Vagina (tissue), 2 donors: Measurements from ENCODE around the gene TXNL1. TPM values are rescaled to one million over a fixed set of nuclear protein-coding genes. Genes with fewer than 3 reads are reported as not detected.
A peak's percentile ranks its signal among the peaks of the same experiment; 100 is the strongest.

Experiments used
- DNase-seq, 2 donors: peaks; one replicate each; pipeline ENCODE4 v3.0.0-alpha.2; 2017; ENCODE audit errors: extremely low spot score in 2 of 2
- H3K27ac ChIP-seq: fragments of 200-600 bp; sonication (generic); one replicate; pipeline ENCODE4 v1.5.1; 2019
- H3K27me3 ChIP-seq: fragments of 200-600 bp; sonication (generic); one replicate; pipeline ENCODE4 v1.5.1; 2019
- H3K36me3 ChIP-seq, 2 donors: fragments of 200-600 bp; sonication (generic); one replicate each; pipeline ENCODE4 v1.5.1; 2017 to 2019
- H3K4me1 ChIP-seq: fragments of 200-600 bp; sonication (generic); one replicate; pipeline ENCODE4 v1.5.1; 2019
- H3K4me3 ChIP-seq, 2 donors: fragments of 200-600 bp; sonication (generic); 1 replicate in 1 of 2; 2 replicates in 1 of 2; pipeline ENCODE4 v1.5.1; 2016 to 2019
- H3K9me3 ChIP-seq: fragments of 200-600 bp; sonication (generic); one replicate; pipeline ENCODE4 v1.5.1; 2019
- POLR2A ChIP-seq, 2 donors: fragments of 450-650 bp; IDR thresholded peaks; one replicate each; pipeline ENCODE4 v1.6.1; 2017; ENCODE audit warnings: antibody characterized with exemption in 2 of 2, mild to moderate bottlenecking in 2 of 2, moderate library complexity in 2 of 2
- POLR2AphosphoS5 ChIP-seq, 2 donors: sonication (generic); formaldehyde crosslinking; IDR thresholded peaks; one replicate each; pipeline ENCODE4 v1.9.0; 2017; ENCODE audit warnings: antibody characterized with exemption in 2 of 2, mild to moderate bottlenecking in 2 of 2, low read depth in 1 of 2; ENCODE audit not compliant: insufficient read depth in 1 of 2
- intact Hi-C: fragments of 100-400 bp; cut with DNase I; formaldehyde crosslinking; loops from one replicate; pipeline ENCODE4 v1.15.1; 2023
- total RNA-seq: library from RNA; depleted of rRNA; stranded (reverse); fragments of >200 nt; gene quantifications from one replicate; pipeline ENCODE4 v1.2.3, GENCODE V29; 2016
- TF ChIP-seq, protein P1 (sequence below), 3 experiments: fragments of 450-650 bp in 2 of 3; fragments of 200-600 bp in 1 of 3; sonication (generic) in 1 of 3; IDR thresholded peaks; one replicate each; pipeline ENCODE4 v1.5.1; 2017 to 2019; ENCODE audit warnings: antibody characterized with exemption in 3 of 3, mild to moderate bottlenecking in 2 of 3, moderate library complexity in 2 of 3

Gene TXNL1
- total RNA-seq, 1 donor from 2014 or later, result 26.3 TPM

DNA sequence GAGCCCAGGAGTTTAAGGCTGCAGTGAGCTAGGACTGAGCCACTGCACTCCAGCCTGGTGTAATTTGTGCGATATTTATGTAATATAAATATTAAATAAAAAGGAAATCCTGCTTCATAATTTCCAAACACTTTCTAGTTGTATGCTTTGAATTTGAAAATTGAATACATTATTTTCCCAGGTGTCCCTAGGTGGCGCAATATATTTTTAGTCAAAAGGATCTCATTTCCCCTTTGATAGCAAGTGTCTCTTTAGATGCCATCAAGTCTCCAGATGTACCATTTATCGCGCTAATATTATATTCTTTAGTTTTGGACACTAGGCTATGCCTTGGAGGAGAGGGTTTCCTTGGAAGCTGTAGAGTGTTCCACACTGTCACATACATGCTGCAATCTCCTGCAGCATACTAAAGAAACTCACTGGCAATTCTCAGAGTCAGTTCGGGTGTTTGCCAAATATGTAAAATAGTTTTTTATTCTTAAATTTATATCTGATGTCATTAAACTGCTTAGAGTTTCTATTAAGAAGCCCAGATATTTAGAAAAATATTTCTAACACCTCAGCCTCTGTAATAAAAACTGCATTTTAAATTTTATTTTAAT is 7.1 kb upstream of the TXNL1 start:
- Histone ChIP-seq H3K36me3 (no peaks in the 10 kb centered on the region), H3K27ac (no peak overlapping the region), H3K4me1 (peaks cover 5% of the 10 kb centered on the region), H3K4me3 (no peak overlapping the region), H3K9me3 (no peaks in the 10 kb centered on the region), H3K27me3 (no peaks in the 10 kb centered on the region)
- no peak for DNase-seq
- intact Hi-C loops, result no loop called here
- TF ChIP-seq, protein P1, sequence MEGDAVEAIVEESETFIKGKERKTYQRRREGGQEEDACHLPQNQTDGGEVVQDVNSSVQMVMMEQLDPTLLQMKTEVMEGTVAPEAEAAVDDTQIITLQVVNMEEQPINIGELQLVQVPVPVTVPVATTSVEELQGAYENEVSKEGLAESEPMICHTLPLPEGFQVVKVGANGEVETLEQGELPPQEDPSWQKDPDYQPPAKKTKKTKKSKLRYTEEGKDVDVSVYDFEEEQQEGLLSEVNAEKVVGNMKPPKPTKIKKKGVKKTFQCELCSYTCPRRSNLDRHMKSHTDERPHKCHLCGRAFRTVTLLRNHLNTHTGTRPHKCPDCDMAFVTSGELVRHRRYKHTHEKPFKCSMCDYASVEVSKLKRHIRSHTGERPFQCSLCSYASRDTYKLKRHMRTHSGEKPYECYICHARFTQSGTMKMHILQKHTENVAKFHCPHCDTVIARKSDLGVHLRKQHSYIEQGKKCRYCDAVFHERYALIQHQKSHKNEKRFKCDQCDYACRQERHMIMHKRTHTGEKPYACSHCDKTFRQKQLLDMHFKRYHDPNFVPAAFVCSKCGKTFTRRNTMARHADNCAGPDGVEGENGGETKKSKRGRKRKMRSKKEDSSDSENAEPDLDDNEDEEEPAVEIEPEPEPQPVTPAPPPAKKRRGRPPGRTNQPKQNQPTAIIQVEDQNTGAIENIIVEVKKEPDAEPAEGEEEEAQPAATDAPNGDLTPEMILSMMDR (IDR thresholded peaks at IDR 0.05), result no peak
- no peak for TF ChIP-seq POLR2AphosphoS5 (IDR thresholded peaks at IDR 0.05; ENCODE audit: insufficient read depth in 1 of 2, low read depth in 1 of 2)
- TF ChIP-seq POLR2A (IDR thresholded peaks at IDR 0.05), result no peak

DNA sequence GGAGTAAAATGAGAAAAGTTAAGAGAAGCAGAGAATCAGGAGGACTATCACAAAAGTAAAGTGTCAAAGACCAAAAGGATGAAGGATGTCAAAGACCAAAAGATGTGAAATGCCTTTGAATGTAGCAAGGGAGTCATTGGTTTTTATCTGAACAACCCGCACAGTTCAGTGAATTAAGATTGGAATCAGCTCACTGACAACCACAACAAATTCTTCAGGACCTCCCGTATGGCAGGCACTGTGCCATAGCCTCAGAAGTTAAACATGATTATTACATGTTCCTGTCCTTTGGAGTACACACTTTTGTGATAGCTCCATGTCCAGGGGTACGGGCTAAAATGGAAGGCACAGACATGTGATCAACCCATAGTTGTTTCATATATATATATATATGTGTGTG is 5.0 kb upstream of the TXNL1 start:
- Histone ChIP-seq H3K36me3 (no peaks in the 10 kb centered on the region), H3K9me3 (no peaks in the 10 kb centered on the region), H3K27ac (no peak overlapping the region), H3K27me3 (no peaks in the 10 kb centered on the region), H3K4me1 (no peaks in the 10 kb centered on the region), H3K4me3 (no peak overlapping the region)
- no peak for DNase-seq
- TF ChIP-seq POLR2A (IDR thresholded peaks at IDR 0.05) (no peak), POLR2AphosphoS5 (IDR thresholded peaks at IDR 0.05; ENCODE audit: insufficient read depth in 1 of 2, low read depth in 1 of 2) (no peak)
- TF ChIP-seq, protein P1 (IDR thresholded peaks at IDR 0.05), result no peak
- intact Hi-C loops, result no loop called here

DNA sequence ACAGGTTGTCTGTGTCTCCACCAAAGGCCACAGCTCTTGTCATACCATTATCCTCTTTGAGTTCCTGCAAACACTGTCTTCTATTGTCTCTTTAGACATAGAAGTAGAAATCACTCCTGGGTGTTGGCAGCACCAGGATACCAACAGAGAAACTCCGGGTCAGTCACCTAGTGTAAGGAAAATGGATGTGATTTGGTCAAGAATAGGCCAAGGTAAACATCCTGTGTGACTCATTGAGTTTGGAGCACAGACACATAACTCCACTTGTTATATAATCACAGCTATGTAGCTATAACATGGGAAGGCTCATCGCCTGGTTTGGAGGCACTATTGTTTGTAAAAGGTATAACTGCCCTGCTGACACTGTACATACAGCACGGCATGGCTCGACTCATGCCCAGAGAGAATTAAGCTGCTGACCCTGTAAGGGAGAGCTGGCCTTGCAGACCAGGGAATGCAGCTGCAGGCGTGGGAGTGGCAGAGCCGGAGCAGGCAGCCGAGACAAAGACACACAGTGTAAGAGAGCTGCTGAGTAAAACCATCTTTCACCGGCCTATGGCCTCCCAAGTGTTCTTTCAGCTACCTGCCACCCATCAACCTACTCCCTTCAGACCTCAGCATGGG is 3.4 kb upstream of the TXNL1 start:
- no peaks in the 10 kb centered on the region for H3K36me3 ChIP-seq
- DNase-seq, result no peak
- H3K27me3 ChIP-seq, result no peaks in the 10 kb centered on the region
- no peak overlapping the region for H3K4me3 ChIP-seq
- no peaks in the 10 kb centered on the region for H3K9me3 ChIP-seq
- intact Hi-C loops, result no loop called here
- TF ChIP-seq POLR2AphosphoS5 (IDR thresholded peaks at IDR 0.05; ENCODE audit: insufficient read depth in 1 of 2, low read depth in 1 of 2), result no peak
- TF ChIP-seq, protein P1 (IDR thresholded peaks at IDR 0.05), result no peak
- no peak for TF ChIP-seq POLR2A (IDR thresholded peaks at IDR 0.05)
- H3K4me1 ChIP-seq, result peaks cover 6% of the 10 kb centered on the region
- H3K27ac ChIP-seq, result no peak overlapping the region

DNA sequence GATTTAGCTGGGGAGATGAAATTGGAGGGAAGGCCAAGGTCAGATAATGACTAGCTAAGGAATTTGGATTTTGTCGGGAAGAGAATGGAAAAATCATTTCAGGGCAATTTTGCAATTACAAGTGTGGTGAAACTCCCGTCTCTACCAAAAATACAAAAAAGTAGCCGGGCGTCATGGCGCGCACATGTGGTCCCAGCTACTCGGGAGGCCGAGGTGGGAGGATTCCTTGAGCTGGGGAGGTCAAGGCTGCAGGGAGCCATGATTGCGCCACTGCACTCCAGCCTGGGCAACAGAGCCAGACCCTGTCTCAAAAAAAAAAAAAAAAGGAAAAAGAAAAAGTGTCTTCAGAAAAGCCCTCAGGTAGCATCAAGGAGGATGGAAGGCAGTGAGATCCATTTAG is 1.2 kb upstream of the TXNL1 start:
- Histone ChIP-seq H3K9me3 (no peaks in the 10 kb centered on the region), H3K36me3 (no peaks in the 10 kb centered on the region), H3K4me3 (no peak overlapping the region), H3K4me1 (peaks cover 28% of the 10 kb centered on the region), H3K27me3 (no peaks in the 10 kb centered on the region), H3K27ac (no peak overlapping the region)
- TF ChIP-seq, protein P1 (IDR thresholded peaks at IDR 0.05), result no peak
- TF ChIP-seq POLR2A (IDR thresholded peaks at IDR 0.05), result no peak
- TF ChIP-seq POLR2AphosphoS5 (IDR thresholded peaks at IDR 0.05; ENCODE audit: insufficient read depth in 1 of 2, low read depth in 1 of 2), result no peak
- DNase-seq, result no peak
- intact Hi-C loops, result no loop called here

DNA sequence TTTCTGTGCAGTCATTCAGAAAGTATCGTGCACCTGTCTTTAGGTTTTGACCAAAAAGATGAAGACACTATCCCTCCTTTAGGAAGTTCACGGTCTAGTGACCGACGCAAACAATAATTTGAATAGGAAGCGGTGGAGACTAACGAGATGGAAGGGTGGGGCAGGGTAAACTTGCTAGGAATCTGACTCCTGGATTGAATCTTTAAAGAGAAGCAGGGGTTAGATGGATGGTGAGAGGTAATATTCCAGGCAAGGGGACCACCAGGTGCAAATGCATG is 651 bp upstream of the TXNL1 start:
- Histone ChIP-seq H3K9me3 (no peaks in the 10 kb centered on the region), H3K27ac (peak overlapping the region; percentile 96), H3K4me1 (peaks cover 34% of the 10 kb centered on the region), H3K27me3 (no peaks in the 10 kb centered on the region), H3K4me3 (peak overlapping the region; percentile 86 to 89), H3K36me3 (no peaks in the 10 kb centered on the region)
- intact Hi-C loops, result no loop called here
- DNase-seq, result no peak
- TF ChIP-seq POLR2AphosphoS5 (IDR thresholded peaks at IDR 0.05; ENCODE audit: insufficient read depth in 1 of 2, low read depth in 1 of 2) (no peak), POLR2A (IDR thresholded peaks at IDR 0.05) (no peak)
- TF ChIP-seq, protein P1 (IDR thresholded peaks at IDR 0.05), result no peak
